ENCODE measurements around the gene CFAP77. TPM values are rescaled to one million over a fixed set of nuclear protein-coding genes. Genes with fewer than 3 reads are reported as not detected.

Gene CFAP77
- 1.8 and 3.6 TPM in 2 replicates for total RNA-seq (ENCODE audit: low replicate concordance)

GRCh38 chr9:132409828-132410528 is at the start of gene CFAP77:
TSS of gene CFAP77 (plus strand) at chr9:132410211. CDS start at chr9:132410272, 61 bp downstream.
- Histone ChIP-seq H3K4me2 (peak within 1 kb of the TSS; percentile 87), H2AFZ (replicated peaks) (peak within 1 kb of the TSS; percentile 93), H3K79me2 (ENCODE audit: low read depth) (peaks cover 17% of the 10 kb centered on the region), H3K9me3 (ENCODE audit: low read depth) (no peaks in the 10 kb centered on the region), H3K4me1 (peaks cover 20% of the 10 kb centered on the region), H3K36me3 (no peaks in the 10 kb centered on the region), H3F3A (ENCODE audit: low read depth) (peaks cover 24% of the 10 kb centered on the region), H3K27ac (no peak within 1 kb of the TSS), H4K20me1 (ENCODE audit: low read depth) (peaks cover 5% of the 10 kb centered on the region), H3K4me3 (peak within 1 kb of the TSS; percentile 61), H3K27me3 (peaks cover 72% of the 10 kb centered on the region), H3K9ac (peak within 1 kb of the TSS; percentile 79)
- Mint-ChIP-seq H3K27ac (peak within 1 kb of the TSS; percentile 53), H3K27me3 (ENCODE audit: insufficient read depth, low read depth) (peaks cover 15% of the 10 kb centered on the region), H3K4me1 (peaks cover 59% of the 10 kb centered on the region), H3K4me3 (peak within 1 kb of the TSS; percentile 82), H3K9me3 (no peaks in the 10 kb centered on the region), H3K36me3 (no peaks in the 10 kb centered on the region)
- TF ChIP-seq EZH2phosphoT487 (IDR thresholded peaks at IDR 0.05) = peak; percentile 68
- TF ChIP-seq EZH2 (IDR thresholded peaks at IDR 0.05) = peak; percentile 34
- TF ChIP-seq CTCF (IDR thresholded peaks at IDR 0.05) = no peak
- DNase-seq (ENCODE audit: low spot score) = peak; percentile 86

- TF ChIP-seq CTCF (IDR thresholded peaks at IDR 0.05) = no peak
- no peak for TF ChIP-seq EZH2phosphoT487 (IDR thresholded peaks at IDR 0.05)
- no peak for TF ChIP-seq EZH2 (IDR thresholded peaks at IDR 0.05)
- H3K36me3 Mint-ChIP-seq = no peaks in the 10 kb centered on the region
- no peak overlapping the region for H3K4me3 Mint-ChIP-seq
- Histone ChIP-seq H3K36me3 (no peaks in the 10 kb centered on the region), H3K4me3 (no peak overlapping the region), H3K27ac (no peak overlapping the region), H3K4me1 (no peaks in the 10 kb centered on the region), H3K9ac (no peak overlapping the region), H4K20me1 (ENCODE audit: low read depth) (no peaks in the 10 kb centered on the region), H3K4me2 (no peak overlapping the region), H3K27me3 (no peaks in the 10 kb centered on the region), H3K79me2 (ENCODE audit: low read depth) (no peaks in the 10 kb centered on the region), H2AFZ (replicated peaks) (no peak overlapping the region), H3K9me3 (ENCODE audit: low read depth) (no peaks in the 10 kb centered on the region), H3F3A (ENCODE audit: low read depth) (no peaks in the 10 kb centered on the region)
- no peaks in the 10 kb centered on the region for H3K4me1 Mint-ChIP-seq
- no peak overlapping the region for H3K27ac Mint-ChIP-seq
- DNase-seq (ENCODE audit: low spot score) = no peak
- no peaks in the 10 kb centered on the region for H3K9me3 Mint-ChIP-seq
- H3K27me3 Mint-ChIP-seq (ENCODE audit: insufficient read depth, low read depth) = no peaks in the 10 kb centered on the region
These were observed 45.9 kb upstream of the CFAP77 start for GRCh38 chr9:132364068-132364467.

GRCh38 chr9:132365986-132366385 is 44.0 kb upstream of the CFAP77 start:
- H3K27ac Mint-ChIP-seq = no peak overlapping the region
- no peak overlapping the region for H3K4me3 ChIP-seq
- H3K79me2 ChIP-seq (ENCODE audit: low read depth) = no peaks in the 10 kb centered on the region
- H3K27me3 ChIP-seq = no peaks in the 10 kb centered on the region
- no peaks in the 10 kb centered on the region for H3K27me3 Mint-ChIP-seq (ENCODE audit: insufficient read depth, low read depth)
- H2AFZ ChIP-seq (replicated peaks) = no peak overlapping the region
- no peaks in the 10 kb centered on the region for H3F3A ChIP-seq (ENCODE audit: low read depth)
- H3K9me3 Mint-ChIP-seq = no peaks in the 10 kb centered on the region
- H3K4me3 Mint-ChIP-seq = no peak overlapping the region
- H3K36me3 Mint-ChIP-seq = no peaks in the 10 kb centered on the region
- H4K20me1 ChIP-seq (ENCODE audit: low read depth) = no peaks in the 10 kb centered on the region
- H3K9me3 ChIP-seq (ENCODE audit: low read depth) = no peaks in the 10 kb centered on the region
- no peaks in the 10 kb centered on the region for H3K4me1 Mint-ChIP-seq
- H3K27ac ChIP-seq = no peak overlapping the region
- no peaks in the 10 kb centered on the region for H3K36me3 ChIP-seq
- no peak overlapping the region for H3K9ac ChIP-seq
- TF ChIP-seq EZH2phosphoT487 (IDR thresholded peaks at IDR 0.05) = no peak
- TF ChIP-seq EZH2 (IDR thresholded peaks at IDR 0.05) = no peak
- no peak for TF ChIP-seq CTCF (IDR thresholded peaks at IDR 0.05)
- H3K4me1 ChIP-seq = no peaks in the 10 kb centered on the region
- no peak for DNase-seq (ENCODE audit: low spot score)
- no peak overlapping the region for H3K4me2 ChIP-seq

Measured in neural progenitor cell (in vitro differentiated cells).